ENCODE results near the gene FAM174B.
A peak's percentile ranks its signal among the peaks of the same experiment; 100 is the strongest.
"Not testable (repeated sequence)": the region's sequence is repeated elsewhere in the genome, so short reads cannot be mapped to it uniquely, and the experiment has no call there.

The FAM174B gene

GRCh38 chr15:92616621-92617548, 38.7 kb downstream of the FAM174B start:
- DNase-seq: no peak

GRCh38 chr15:92614791-92615785, 40.5 kb downstream of the FAM174B start:
- DNase-seq: no peak

GRCh38 chr15:92614301-92614700, 41.3 kb downstream of the FAM174B start:
- no peak for DNase-seq

GRCh38 chr15:92613841-92614240, 41.7 kb downstream of the FAM174B start:
- DNase-seq: no peak

GRCh38 chr15:92612891-92613290, 42.7 kb downstream of the FAM174B start:
- no peak for DNase-seq

GRCh38 chr15:92611995-92612745, 43.4 kb downstream of the FAM174B start:
- peak; percentile 42 for DNase-seq

- DNase-seq: no peak
These were observed 44.4 kb downstream of the FAM174B start for GRCh38 chr15:92611150-92611549.

- DNase-seq: no peak
These were observed 45.5 kb downstream of the FAM174B start for GRCh38 chr15:92610101-92610520.

- DNase-seq: no peak
These were observed 46.5 kb downstream of the FAM174B start for GRCh38 chr15:92608866-92609700.

GRCh38 chr15:92606836-92607150, 48.8 kb downstream of the FAM174B start:
- DNase-seq: not testable (repeated sequence)

GRCh38 chr15:92606126-92606835, 49.3 kb downstream of the FAM174B start:
- no peak for DNase-seq

GRCh38 chr15:92605225-92605944, 50.2 kb downstream of the FAM174B start:
- DNase-seq: no peak

GRCh38 chr15:92603743-92604470, 51.7 kb downstream of the FAM174B start:
- DNase-seq: no peak

GRCh38 chr15:92603278-92603677, 52.3 kb downstream of the FAM174B start:
- DNase-seq: no peak

- no peak for DNase-seq
These were observed 53.3 kb downstream of the FAM174B start for GRCh38 chr15:92602267-92602593.

GRCh38 chr15:92601592-92602266, 53.8 kb downstream of the FAM174B start:
- DNase-seq: no peak

GRCh38 chr15:92600856-92601255, 54.7 kb downstream of the FAM174B start:
- DNase-seq: peak; percentile 37

- DNase-seq: no peak
These were observed 56.1 kb downstream of the FAM174B start for GRCh38 chr15:92599394-92599970.

GRCh38 chr15:92597548-92597947, 58.0 kb downstream of the FAM174B start:
- DNase-seq: no peak
